HG03175 (cell line): ENCODE measurements around the gene PLCB3.
"Not testable (repeated sequence)": the region's sequence is repeated elsewhere in the genome, so short reads cannot be mapped to it uniquely, and the experiment has no call there.

ENCODE experiments used
- ATAC-seq: cut with Tn5 transposase; IDR thresholded peaks from one replicate; pipeline ENCODE4 v1.9.1; 2021; ENCODE audit warnings: mild to moderate bottlenecking, moderate library complexity; ENCODE audit not compliant: unreplicated experiment

PLCB3 gene

GRCh38 chr11:64303109-64304031 is 52.0 kb downstream of the PLCB3 start:
- no peak for ATAC-seq

GRCh38 chr11:64304032-64304315 is 52.6 kb downstream of the PLCB3 start:
- ATAC-seq: no peak

GRCh38 chr11:64304316-64305072 is 53.2 kb downstream of the PLCB3 start:
- peak; percentile 35 for ATAC-seq

- ATAC-seq: peak; percentile 73
These were observed 53.9 kb downstream of the PLCB3 start, which contains the start of gene ESRRA for GRCh38 chr11:64305075-64305690. Gene ESRRA (plus strand): TSS chr11:64305524. CDS start chr11:64307180, 1,656 bp downstream.

- peak; percentile 14 for ATAC-seq
These were observed 54.6 kb downstream of the PLCB3 start for GRCh38 chr11:64305691-64306562.

- ATAC-seq: no peak
These were observed 55.2 kb downstream of the PLCB3 start for GRCh38 chr11:64306563-64306875.

GRCh38 chr11:64306876-64307622 is 55.7 kb downstream of the PLCB3 start:
- no peak for ATAC-seq

GRCh38 chr11:64307795-64308194 is 56.5 kb downstream of the PLCB3 start:
- ATAC-seq: not testable (repeated sequence)

- no peak for ATAC-seq
These were observed 61.6 kb downstream of the PLCB3 start for GRCh38 chr11:64312947-64313346.

GRCh38 chr11:64313491-64314145 is 62.3 kb downstream of the PLCB3 start:
- no peak for ATAC-seq

- ATAC-seq: no peak
These were observed 62.9 kb downstream of the PLCB3 start for GRCh38 chr11:64314146-64314804.

GRCh38 chr11:64314805-64315561 is 63.7 kb downstream of the PLCB3 start:
- ATAC-seq: no peak

GRCh38 chr11:64315667-64316526 is 64.6 kb downstream of the PLCB3 start:
- ATAC-seq: not testable (repeated sequence)

GRCh38 chr11:64316672-64317324 is 65.5 kb downstream of the PLCB3 start:
- ATAC-seq: peak; percentile 3

GRCh38 chr11:64317325-64317960 is 66.1 kb downstream of the PLCB3 start, which contains the start of gene TRMT112:
Gene TRMT112 (minus strand): TSS chr11:64317559. CDS start chr11:64317526, 33 bp downstream.
- peak; percentile 70 for ATAC-seq
